HEK293T (cell line): ENCODE results near the gene ZNF503.

Source experiments
- CTCF ChIA-PET: fragments of 350-600 bp; formaldehyde crosslinking; extraction: SDS; loops from one replicate; lab custom pipeline; 2021; ENCODE audit warnings: antibody characterized with exemption, inconsistent platforms; lab: Yijun Ruan, JAX
- POLR2A ChIA-PET: fragments of 350-600 bp; formaldehyde crosslinking; extraction: SDS; loops from one replicate; lab custom pipeline; 2020; ENCODE audit warnings: antibody characterized with exemption, inconsistent platforms; lab: Yijun Ruan, JAX
- DNase-seq: peaks from one replicate; pipeline ENCODE4 v3.0.0; 2012; ENCODE audit warnings: mixed read lengths; ENCODE audit errors: extremely low spot score
- ARNT ChIP-seq: fragments of 450-650 bp; IDR thresholded peaks from 2 replicates; pipeline ENCODE4 v1.6.1; 2017; ENCODE audit warnings: mild to moderate bottlenecking
- BHLHE40 ChIP-seq: fragments of 450-650 bp; IDR thresholded peaks from 2 replicates; pipeline ENCODE4 v1.6.1; 2016; ENCODE audit warnings: mild to moderate bottlenecking, moderate library complexity, borderline replicate concordance
- CTBP1 ChIP-seq: fragments of 450-650 bp; IDR thresholded peaks from 2 replicates; pipeline ENCODE4 v1.6.1; 2016; ENCODE audit warnings: borderline replicate concordance
- ELF4 ChIP-seq: fragments of 450-650 bp; IDR thresholded peaks from 2 replicates; pipeline ENCODE4 v1.6.1; 2017; ENCODE audit warnings: antibody characterized with exemption
- FOXA1 ChIP-seq: fragments of 450-650 bp; IDR thresholded peaks from 2 replicates; pipeline ENCODE4 v1.6.1; 2016; ENCODE audit warnings: mild to moderate bottlenecking
- FOXK2 ChIP-seq: fragments of 450-650 bp; IDR thresholded peaks from 2 replicates; pipeline ENCODE4 v1.6.1; 2016; ENCODE audit warnings: mild to moderate bottlenecking
- FOXM1 ChIP-seq: fragments of 450-650 bp; IDR thresholded peaks from 2 replicates; pipeline ENCODE4 v1.6.1; 2017; ENCODE audit warnings: mild to moderate bottlenecking, borderline replicate concordance
- HDGF ChIP-seq: fragments of 450-650 bp; IDR thresholded peaks from 2 replicates; pipeline ENCODE4 v1.6.1; 2017; ENCODE audit warnings: antibody characterized with exemption, borderline replicate concordance
- L3MBTL2 ChIP-seq: fragments of 450-650 bp; conservative IDR thresholded peaks from 2 replicates; pipeline ENCODE4 v1.6.1; 2016; ENCODE audit warnings: mild to moderate bottlenecking
- LEF1 ChIP-seq: fragments of 450-650 bp; IDR thresholded peaks from 2 replicates; pipeline ENCODE4 v1.6.1; 2017; ENCODE audit warnings: mild to moderate bottlenecking, borderline replicate concordance
- NFRKB ChIP-seq: fragments of 450-650 bp; IDR thresholded peaks from 2 replicates; pipeline ENCODE4 v1.6.1; 2016; ENCODE audit warnings: mild to moderate bottlenecking, moderate library complexity
- SP1 ChIP-seq: fragments of 450-650 bp; IDR thresholded peaks from 2 replicates; pipeline ENCODE4 v1.6.1; 2017
- SUZ12 ChIP-seq: fragments of 450-650 bp; IDR thresholded peaks from 2 replicates; pipeline ENCODE4 v1.6.1; 2016; ENCODE audit warnings: mild to moderate bottlenecking
- TARDBP ChIP-seq: fragments of 450-650 bp; IDR thresholded peaks from 2 replicates; pipeline ENCODE4 v1.6.1; 2016
- ZNF384 ChIP-seq: fragments of 450-650 bp; IDR thresholded peaks from 2 replicates; pipeline ENCODE4 v1.6.1; 2016
- TF ChIP-seq, protein P1 (sequence below): fragments of 450-650 bp; IDR thresholded peaks from 2 replicates; pipeline ENCODE4 v1.6.1; 2016

ZNF503 gene

DNA sequence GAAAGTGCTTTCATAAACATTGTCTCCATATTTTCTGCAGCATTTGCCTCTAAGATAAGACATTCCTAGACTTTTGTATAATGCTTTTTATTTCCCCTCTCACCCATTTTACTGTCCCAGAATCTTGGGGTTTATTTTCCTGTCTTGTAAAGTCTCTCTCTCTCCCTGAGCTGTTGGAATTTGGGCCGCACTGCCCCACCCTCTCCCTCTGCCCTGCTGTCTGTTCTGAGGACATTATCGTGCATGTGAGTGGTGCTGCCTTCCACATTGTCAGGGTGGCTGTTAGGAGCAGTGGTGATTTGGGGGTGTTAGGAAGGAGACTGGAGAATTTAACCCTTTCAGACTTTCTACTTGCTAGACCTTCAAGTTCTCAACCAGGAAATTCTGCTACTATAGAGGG lies 46.6 kb upstream of the ZNF503 start:
- ChIA-PET CTCF (interaction anchor here (1.0 kb wide), 1 partner anchor 13 kb away, joined by 5 read pairs; no protein-coding TSS in a partner anchor), POLR2A (interaction anchor here (1.0 to 1.2 kb wide), 2 partner anchors 13 to 60 kb away, joined by 3 read pairs; no protein-coding TSS in a partner anchor)
- TF ChIP-seq HDGF (no peak), SUZ12 (no peak), L3MBTL2 (no peak), FOXK2 (no peak), FOXA1 (no peak)
- DNase-seq = no peak

GRCh38 chr10:75446508-75446907 lies 44.9 kb upstream of the ZNF503 start:
- TF ChIP-seq HDGF = no peak
- no peak for TF ChIP-seq CTBP1
- no peak for TF ChIP-seq ZNF384
- TF ChIP-seq TARDBP = no peak
- no peak for TF ChIP-seq BHLHE40
- no peak for TF ChIP-seq SP1
- no peak for TF ChIP-seq ARNT
- no peak for TF ChIP-seq LEF1
- no peak for TF ChIP-seq L3MBTL2
- TF ChIP-seq, protein P1, sequence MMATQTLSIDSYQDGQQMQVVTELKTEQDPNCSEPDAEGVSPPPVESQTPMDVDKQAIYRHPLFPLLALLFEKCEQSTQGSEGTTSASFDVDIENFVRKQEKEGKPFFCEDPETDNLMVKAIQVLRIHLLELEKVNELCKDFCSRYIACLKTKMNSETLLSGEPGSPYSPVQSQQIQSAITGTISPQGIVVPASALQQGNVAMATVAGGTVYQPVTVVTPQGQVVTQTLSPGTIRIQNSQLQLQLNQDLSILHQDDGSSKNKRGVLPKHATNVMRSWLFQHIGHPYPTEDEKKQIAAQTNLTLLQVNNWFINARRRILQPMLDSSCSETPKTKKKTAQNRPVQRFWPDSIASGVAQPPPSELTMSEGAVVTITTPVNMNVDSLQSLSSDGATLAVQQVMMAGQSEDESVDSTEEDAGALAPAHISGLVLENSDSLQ = no peak
- no peak for TF ChIP-seq FOXK2
- no peak for TF ChIP-seq NFRKB
- TF ChIP-seq FOXA1 = no peak
- TF ChIP-seq SUZ12 = no peak
- no peak for TF ChIP-seq FOXM1
- no peak for TF ChIP-seq ELF4
- CTCF ChIA-PET = no interaction called here

DNA sequence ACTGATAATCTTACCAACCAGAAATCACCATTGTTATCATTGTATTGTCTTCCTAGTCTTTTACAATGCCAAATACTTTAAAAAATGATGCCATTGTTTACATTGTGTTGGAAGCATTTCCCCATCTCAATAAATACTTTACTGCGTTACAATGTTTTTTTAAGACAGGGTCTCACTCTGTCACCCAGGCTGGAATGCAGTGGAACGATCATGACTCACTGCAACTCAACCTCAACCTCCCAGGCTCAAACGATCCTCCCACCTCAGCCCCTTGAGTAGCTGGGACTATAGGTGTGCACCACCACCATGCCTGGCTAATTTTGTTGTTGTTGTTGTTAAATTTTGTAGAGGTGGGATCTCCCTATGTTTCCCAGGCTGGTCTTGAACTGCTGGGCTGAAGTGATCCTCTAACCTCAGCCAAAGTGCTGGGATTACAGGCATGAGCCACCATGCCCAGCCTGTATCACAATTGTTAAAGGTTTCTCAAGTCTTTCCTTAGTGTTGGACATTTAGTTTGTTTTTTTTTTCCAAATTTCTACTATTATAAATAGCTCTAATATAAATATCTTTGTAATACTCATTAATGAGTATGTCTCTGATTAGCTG lies 43.3 kb upstream of the ZNF503 start:
- DNase-seq = no peak
- CTCF ChIA-PET = no interaction called here
- POLR2A ChIA-PET = no interaction called here
- TF ChIP-seq CTBP1 (no peak), HDGF (no peak), BHLHE40 (no peak), ZNF384 (no peak), TARDBP (no peak), FOXA1 (no peak), LEF1 (no peak), FOXM1 (no peak)
- TF ChIP-seq, protein P1 = no peak

More at GRCh38 chr10:75446508-75446907, 44.9 kb upstream of the ZNF503 start:
- no peak for DNase-seq
- POLR2A ChIA-PET = no interaction called here

DNA sequence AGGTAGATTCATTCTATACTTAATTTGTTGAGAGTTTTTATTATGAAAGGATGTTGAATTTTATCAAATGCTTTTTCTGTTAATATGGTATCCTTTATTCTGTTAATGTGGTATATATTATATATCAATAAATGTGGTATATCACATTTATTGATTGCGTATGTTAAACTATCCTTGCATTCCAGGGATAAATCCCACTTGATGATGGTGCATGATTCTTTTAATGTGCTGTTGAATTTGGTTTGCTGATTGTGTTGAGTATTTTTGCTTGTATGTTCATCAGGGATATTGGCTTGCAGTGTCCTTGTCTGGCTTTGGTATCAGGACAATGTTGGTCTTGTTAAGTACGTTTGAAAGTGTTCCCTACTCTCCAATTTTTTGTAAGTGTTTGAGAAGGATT lies 41.8 kb upstream of the ZNF503 start:
- POLR2A ChIA-PET = no interaction called here
- CTCF ChIA-PET = no interaction called here

DNA sequence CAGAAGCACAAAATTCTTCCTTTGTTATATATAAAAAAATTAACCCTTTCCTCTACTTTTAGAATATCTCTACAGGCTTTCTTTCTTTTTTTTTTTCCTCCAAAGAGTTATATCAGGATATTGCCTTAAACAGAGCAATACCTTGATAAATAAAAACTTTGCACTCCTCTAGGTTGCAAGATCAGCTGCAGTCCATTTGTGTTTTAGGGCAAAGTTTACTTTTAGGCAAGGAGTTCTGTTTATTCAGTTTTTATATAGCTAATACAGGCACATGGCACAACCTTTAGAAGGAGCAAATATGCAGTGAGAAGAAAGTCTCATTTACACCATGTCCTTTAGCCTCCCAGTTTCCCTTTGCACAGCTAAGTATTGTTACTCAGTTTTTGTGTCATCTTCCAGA lies 40.1 kb upstream of the ZNF503 start:
- ChIA-PET CTCF (no interaction called here), POLR2A (interaction anchor here (1.6 kb wide), 1 partner anchor 12 kb away, joined by 5 read pairs; no protein-coding TSS in a partner anchor)
- TF ChIP-seq HDGF = no peak
- TF ChIP-seq LEF1 = no peak
- no peak for TF ChIP-seq L3MBTL2
- no peak for TF ChIP-seq FOXA1
- TF ChIP-seq BHLHE40 = no peak
- TF ChIP-seq SP1 = no peak
- TF ChIP-seq TARDBP = no peak
- TF ChIP-seq, protein P1 = no peak
- TF ChIP-seq FOXK2 = no peak
- TF ChIP-seq ARNT = no peak
- TF ChIP-seq FOXM1 = no peak
- TF ChIP-seq CTBP1 = no peak
- TF ChIP-seq ZNF384 = no peak
- TF ChIP-seq NFRKB = no peak
- TF ChIP-seq SUZ12 = no peak
- no peak for TF ChIP-seq ELF4
- no peak for DNase-seq

More for the DNA sequence above, 41.8 kb upstream of the ZNF503 start:
- TF ChIP-seq BHLHE40 = no peak
- TF ChIP-seq FOXA1 = no peak
- TF ChIP-seq L3MBTL2 = no peak
- TF ChIP-seq, protein P1 = no peak
- TF ChIP-seq ELF4 = no peak
- TF ChIP-seq HDGF = no peak
- TF ChIP-seq ZNF384 = no peak
- TF ChIP-seq SUZ12 = no peak
- DNase-seq = no peak
